Fibroblast of lung (primary cell): ENCODE data around the gene KRT85.

Experiments used
- CTCF ChIP-seq, 2 donors: IDR thresholded peaks in 1 of 2; conservative IDR thresholded peaks in 1 of 2; 1 replicate in 1 of 2; 2 replicates in 1 of 2; pipeline ENCODE4 v1.5.1; 2011 to 2012; ENCODE audit warnings: low read length in 2 of 2, control low read depth in 1 of 2, inconsistent platforms in 1 of 2, low read depth in 1 of 2, mild to moderate bottlenecking in 1 of 2
- EZH2 ChIP-seq: IDR thresholded peaks from 2 replicates; pipeline ENCODE4 v1.5.1; 2012; ENCODE audit warnings: low read length, control low read depth, mild to moderate bottlenecking; ENCODE audit errors: missing control alignments

GRCh38 chr12:52413782-52414345 lies 46.6 kb upstream of the KRT85 start:
- TF ChIP-seq CTCF (conservative IDR thresholded peaks at IDR 0.05 in 1 of 2, IDR thresholded peaks at IDR 0.05 in 1 of 2; ENCODE audit: low read depth in 1 of 2, low read length in 2 of 2) (no peak), EZH2 (no peak)
